GM12874 (cell line): ENCODE measurements around the gene WDFY1.

Experiments
- CTCF ChIP-seq: IDR thresholded peaks from 2 replicates; pipeline ENCODE4 v1.5.1; 2011; ENCODE audit warnings: low read depth, mild to moderate bottlenecking, control low read depth, low read length, moderate library complexity; ENCODE audit not compliant: insufficient read depth

The WDFY1 gene

GRCh38 chr2:223834431-223834830 lies 110.7 kb downstream of the WDFY1 start:
- TF ChIP-seq CTCF = no peak

- no peak for TF ChIP-seq CTCF
Measured at GRCh38 chr2:223832241-223832903, 112.8 kb downstream of the WDFY1 start.

GRCh38 chr2:223829128-223829527 lies 116.0 kb downstream of the WDFY1 start:
- no peak for TF ChIP-seq CTCF

- TF ChIP-seq CTCF = no peak
Measured at GRCh38 chr2:223828314-223828713, 116.8 kb downstream of the WDFY1 start.

- TF ChIP-seq CTCF = no peak
Measured at GRCh38 chr2:223826995-223827394, 118.1 kb downstream of the WDFY1 start.
